Measurements from ENCODE around the gene GFRA4. TPM values are rescaled to one million over a fixed set of nuclear protein-coding genes. Genes with fewer than 3 reads are reported as not detected.
"Not testable (repeated sequence)": the region's sequence is repeated elsewhere in the genome, so short reads cannot be mapped to it uniquely, and the experiment has no call there.

GFRA4 gene
- polyA plus RNA-seq, 2 of the 4 experiments (the other 2 are of a cell fraction): not detected

DNA sequence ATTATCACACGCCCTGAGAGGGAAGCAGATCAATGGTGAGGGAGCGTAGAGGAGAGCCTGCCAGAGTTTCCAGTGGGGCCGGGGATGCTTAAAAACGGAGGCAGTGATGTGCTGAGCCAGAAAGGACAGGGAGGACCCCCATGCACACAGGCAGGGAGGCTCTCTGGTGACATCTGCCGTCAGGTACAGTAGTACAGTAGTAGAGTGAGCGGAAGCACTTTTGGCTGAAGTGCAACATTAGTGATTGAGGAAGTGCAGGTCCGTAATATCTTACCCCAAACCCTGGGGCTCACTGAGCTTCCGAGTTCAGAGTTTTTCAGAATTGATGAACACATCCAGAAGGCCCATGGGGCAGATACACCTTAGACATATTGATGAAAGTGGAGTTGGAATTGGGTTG is 42.1 kb downstream of the GFRA4 start (continued):
- TF ChIP-seq POLR2AphosphoS2 (conservative IDR thresholded peaks at IDR 0.05; ENCODE audit: low read length) (no peak), EP300 (IDR thresholded peaks at IDR 0.05) (no peak), RNF2 (IDR thresholded peaks at IDR 0.05; ENCODE audit: borderline replicate concordance, low read depth) (no peak), RAD21 (conservative IDR thresholded peaks at IDR 0.05 in 1 of 2, IDR thresholded peaks at IDR 0.05 in 1 of 2) (no peak)
- TF ChIP-seq, protein P1, sequence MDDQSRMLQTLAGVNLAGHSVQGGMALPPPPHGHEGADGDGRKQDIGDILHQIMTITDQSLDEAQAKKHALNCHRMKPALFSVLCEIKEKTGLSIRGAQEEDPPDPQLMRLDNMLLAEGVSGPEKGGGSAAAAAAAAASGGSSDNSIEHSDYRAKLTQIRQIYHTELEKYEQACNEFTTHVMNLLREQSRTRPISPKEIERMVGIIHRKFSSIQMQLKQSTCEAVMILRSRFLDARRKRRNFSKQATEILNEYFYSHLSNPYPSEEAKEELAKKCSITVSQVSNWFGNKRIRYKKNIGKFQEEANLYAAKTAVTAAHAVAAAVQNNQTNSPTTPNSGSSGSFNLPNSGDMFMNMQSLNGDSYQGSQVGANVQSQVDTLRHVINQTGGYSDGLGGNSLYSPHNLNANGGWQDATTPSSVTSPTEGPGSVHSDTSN (IDR thresholded peaks at IDR 0.05): no peak

DNA sequence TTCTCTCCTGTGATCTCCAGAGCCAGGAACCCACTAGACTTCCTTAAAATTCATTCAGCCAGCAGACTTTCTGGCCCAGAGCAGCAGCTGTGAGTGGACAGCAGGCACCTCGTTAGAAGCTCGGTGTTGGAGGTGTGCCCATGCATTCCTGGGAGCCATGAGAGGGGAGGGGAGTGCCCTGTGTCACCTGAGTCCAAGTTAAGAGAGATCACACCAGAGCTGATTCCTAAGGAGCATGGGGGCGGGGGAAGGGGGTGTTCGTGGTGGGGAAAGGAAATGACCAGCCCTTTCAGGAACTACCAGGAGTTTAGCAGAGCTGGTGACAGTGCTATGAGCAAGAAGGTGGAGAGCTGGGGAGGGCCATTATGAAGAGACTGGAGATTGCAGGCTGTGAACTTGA is 46.9 kb downstream of the GFRA4 start:
- ATAC-seq: no peak
- no peak overlapping the region for H3K4me2 ChIP-seq

DNA sequence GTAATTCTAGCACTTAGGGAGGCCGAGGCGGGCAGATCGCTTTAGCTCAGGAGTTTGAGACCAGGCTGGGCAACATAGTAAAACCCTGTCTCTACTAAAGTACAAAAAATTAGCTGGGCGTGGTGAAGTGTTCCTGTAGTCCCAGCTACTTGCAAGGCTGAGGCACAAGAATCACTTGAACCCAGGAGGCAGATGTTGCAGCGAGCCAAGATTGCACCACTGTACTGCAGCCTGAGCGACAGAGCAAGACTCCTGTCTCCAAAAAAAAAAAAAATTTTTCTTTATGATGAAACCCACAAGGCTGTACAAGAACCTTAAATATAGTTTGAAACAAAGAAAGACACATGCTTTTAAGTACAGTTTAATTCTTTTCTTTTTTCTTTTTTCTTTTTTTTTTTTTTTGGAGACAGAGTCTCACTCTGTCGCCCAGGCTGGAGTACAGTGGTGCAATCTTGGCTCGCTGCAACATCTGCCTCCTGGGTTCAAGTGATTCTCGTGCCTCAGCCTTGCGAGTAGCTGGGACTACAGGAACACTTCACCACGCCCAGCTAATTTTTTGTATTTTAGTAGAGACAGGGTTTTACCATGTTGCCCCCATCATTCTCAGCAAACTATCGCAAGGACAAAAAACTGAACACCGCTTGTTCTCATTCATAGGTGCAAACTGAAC is 47.9 kb downstream of the GFRA4 start:
- H3K27ac ChIP-seq; POLR2A ChIA-PET; FAIRE-seq; H3K9me3 ChIP-seq; H3K4me3 ChIP-seq; DNase-seq (ENCODE audit: low read depth in 1 of 2, low spot score in 1 of 2); ATAC-seq; H3K4me1 ChIP-seq; H3K4me2 ChIP-seq: not testable (repeated sequence)
- WGBS (ENCODE audit: missing lambda C conversion rate): 95% methylated on average over 13 of the region's 13 CpGs
- CTCF ChIA-PET: interaction anchor here (0.6 to 1.3 kb wide), 7 partner anchors 8 to 1436 kb away, joined by 3 to 4 read pairs (median 3); no protein-coding TSS in a partner anchor

More for the DNA sequence above, 46.9 kb downstream of the GFRA4 start:
- Histone ChIP-seq H3K27ac (no peak overlapping the region), H3K4me3 (no peak overlapping the region), H3K4me1 (no peaks in the 10 kb centered on the region), H3K9me3 (no peaks in the 10 kb centered on the region)
- no peak for DNase-seq (ENCODE audit: low read depth in 1 of 2, low spot score in 1 of 2)
- TF ChIP-seq JUNB (IDR thresholded peaks at IDR 0.05) (no peak), EP300 (IDR thresholded peaks at IDR 0.05) (no peak), ZC3H11A (IDR thresholded peaks at IDR 0.05) (no peak), ESRRA (IDR thresholded peaks at IDR 0.05; ENCODE audit: borderline replicate concordance, low read length) (no peak), NR3C1 (IDR thresholded peaks at IDR 0.05) (no peak), CBX2 (IDR thresholded peaks at IDR 0.05; ENCODE audit: borderline replicate concordance, low read depth) (no peak), CEBPB (IDR thresholded peaks at IDR 0.05) (no peak), PHF8 (IDR thresholded peaks at IDR 0.05; ENCODE audit: borderline replicate concordance, low read depth) (no peak), FOSL2 (IDR thresholded peaks at IDR 0.05) (no peak), FOSL2 (CRISPR knock-in tag; IDR thresholded peaks at IDR 0.05) (no peak), POLR2AphosphoS2 (conservative IDR thresholded peaks at IDR 0.05; ENCODE audit: low read length) (no peak), NFE2L2 (conservative IDR thresholded peaks at IDR 0.05; ENCODE audit: low read length) (no peak), HDAC2 (IDR thresholded peaks at IDR 0.05) (no peak), ZNF302 (CRISPR knock-in tag; IDR thresholded peaks at IDR 0.05) (no peak), EHMT2 (IDR thresholded peaks at IDR 0.05; ENCODE audit: low read depth) (no peak)
- TF ChIP-seq, protein P1 (IDR thresholded peaks at IDR 0.05): no peak
- TF ChIP-seq, protein P2, sequence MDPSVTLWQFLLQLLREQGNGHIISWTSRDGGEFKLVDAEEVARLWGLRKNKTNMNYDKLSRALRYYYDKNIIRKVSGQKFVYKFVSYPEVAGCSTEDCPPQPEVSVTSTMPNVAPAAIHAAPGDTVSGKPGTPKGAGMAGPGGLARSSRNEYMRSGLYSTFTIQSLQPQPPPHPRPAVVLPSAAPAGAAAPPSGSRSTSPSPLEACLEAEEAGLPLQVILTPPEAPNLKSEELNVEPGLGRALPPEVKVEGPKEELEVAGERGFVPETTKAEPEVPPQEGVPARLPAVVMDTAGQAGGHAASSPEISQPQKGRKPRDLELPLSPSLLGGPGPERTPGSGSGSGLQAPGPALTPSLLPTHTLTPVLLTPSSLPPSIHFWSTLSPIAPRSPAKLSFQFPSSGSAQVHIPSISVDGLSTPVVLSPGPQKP (IDR thresholded peaks at IDR 0.05; ENCODE audit: low read depth, low read length): no peak
- ChIA-PET CTCF (interaction anchor here (0.5 to 1.3 kb wide), 5 partner anchors 9 to 270 kb away, joined by 3 to 4 read pairs (median 3); no protein-coding TSS in a partner anchor), POLR2A (interaction anchor here (0.8 kb wide), 1 partner anchor 429 kb away, joined by 6 read pairs; no protein-coding TSS in a partner anchor)
- no peak for FAIRE-seq
- WGBS (ENCODE audit: missing lambda C conversion rate): 86% methylated on average over 3 of the region's 4 CpGs
